GM12872 (cell line): ENCODE results near the gene GJC1.

ENCODE experiments used
- CTCF ChIP-seq: IDR thresholded peaks from 3 replicates; pipeline ENCODE4 v1.5.1; 2011; ENCODE audit warnings: low read depth, mild to moderate bottlenecking, low read length, moderate library complexity; ENCODE audit not compliant: insufficient read depth

Gene GJC1

GRCh38 chr17:44795928-44796327 is 34.2 kb downstream of the GJC1 start:
- TF ChIP-seq CTCF = no peak

GRCh38 chr17:44795421-44795820 is 34.7 kb downstream of the GJC1 start:
- TF ChIP-seq CTCF = no peak

- no peak for TF ChIP-seq CTCF
These were observed 35.2 kb downstream of the GJC1 start for GRCh38 chr17:44794851-44795413.

- no peak for TF ChIP-seq CTCF
These were observed 35.9 kb downstream of the GJC1 start for GRCh38 chr17:44793885-44794842.

- no peak for TF ChIP-seq CTCF
These were observed 37.8 kb downstream of the GJC1 start for GRCh38 chr17:44792276-44792675.

GRCh38 chr17:44788139-44788538 is 41.9 kb downstream of the GJC1 start:
- no peak for TF ChIP-seq CTCF

GRCh38 chr17:44787271-44787940 is 42.7 kb downstream of the GJC1 start:
- no peak for TF ChIP-seq CTCF
